ENCODE measurements around the gene EVI5.

Gene EVI5

DNA sequence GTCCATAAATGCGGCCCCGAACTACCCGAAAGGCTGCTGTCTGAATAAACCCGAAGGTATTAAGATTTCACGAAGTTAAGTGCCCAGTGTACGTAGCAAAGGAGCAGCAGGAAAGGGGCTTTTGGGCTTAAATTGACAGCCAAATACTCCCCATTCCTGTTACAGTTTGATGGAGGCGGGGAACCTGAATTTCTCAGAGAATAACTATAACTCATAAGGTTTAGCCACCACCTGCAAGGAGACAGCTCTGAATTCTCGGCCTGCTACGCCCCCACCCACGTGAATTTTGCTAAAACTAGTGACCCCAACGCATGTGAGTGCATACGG, 303.3 kb downstream of the EVI5 start:
- DNase-seq = no peak

GRCh38 chr1:92480813-92481598, 303.9 kb downstream of the EVI5 start:
- DNase-seq = no peak

DNA sequence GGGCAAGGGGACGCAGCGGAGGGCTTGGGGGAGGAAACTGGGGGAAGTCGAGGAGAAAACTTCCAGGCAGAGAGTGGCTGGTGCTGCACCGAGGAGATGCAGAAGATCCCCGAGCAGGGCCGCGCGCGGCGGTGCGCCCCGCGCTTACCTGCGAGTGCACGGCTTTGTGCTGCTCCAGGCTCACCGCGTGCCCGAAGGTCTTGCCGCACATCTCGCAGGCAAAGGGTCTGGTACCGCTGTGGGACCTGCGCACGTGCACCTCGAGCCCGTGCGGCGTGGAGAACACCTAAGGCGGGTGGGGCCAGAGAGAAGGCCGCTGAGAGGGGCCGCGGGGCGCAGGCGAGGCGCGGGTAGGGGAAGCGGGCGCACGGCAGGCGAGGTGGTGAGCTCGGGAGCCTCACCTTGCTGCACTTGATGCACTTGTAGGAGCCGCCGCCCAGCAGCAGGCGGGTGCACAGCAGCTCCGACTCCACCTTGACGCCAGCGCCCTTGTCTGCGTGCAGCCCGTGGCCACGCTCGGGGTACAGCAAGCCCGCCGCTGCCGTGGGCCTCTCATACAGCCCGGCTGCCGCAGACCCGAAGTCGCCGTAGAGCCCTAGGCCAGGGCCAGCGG, 304.6 kb downstream of the EVI5 start:
- no peak for DNase-seq

GRCh38 chr1:92479587-92479986, 305.3 kb downstream of the EVI5 start:
- DNase-seq = no peak

DNA sequence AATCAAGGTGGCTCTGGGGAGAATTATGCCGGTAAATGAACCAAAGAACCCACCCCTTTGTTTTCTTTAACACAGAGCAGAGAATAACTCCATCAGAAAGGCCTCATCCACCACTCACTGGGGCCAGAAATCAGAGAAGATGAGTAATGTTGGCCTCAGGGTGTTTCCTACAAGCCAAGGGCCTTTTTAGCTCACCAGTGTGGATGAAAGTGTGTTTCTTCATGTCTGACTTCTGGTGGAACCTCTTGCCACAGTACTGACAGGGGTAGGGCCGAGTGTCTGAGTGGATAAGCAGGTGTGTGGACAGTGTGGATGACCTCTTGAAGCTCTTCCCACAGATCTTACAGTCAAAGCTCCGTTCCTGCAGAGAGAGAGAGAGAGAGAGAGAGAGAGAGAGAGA, 306.5 kb downstream of the EVI5 start:
- DNase-seq = no peak

GRCh38 chr1:92476071-92476631, 308.8 kb downstream of the EVI5 start:
- no peak for DNase-seq

- DNase-seq = no peak
Observed at GRCh38 chr1:92475029-92475428, 309.9 kb downstream of the EVI5 start.

DNA sequence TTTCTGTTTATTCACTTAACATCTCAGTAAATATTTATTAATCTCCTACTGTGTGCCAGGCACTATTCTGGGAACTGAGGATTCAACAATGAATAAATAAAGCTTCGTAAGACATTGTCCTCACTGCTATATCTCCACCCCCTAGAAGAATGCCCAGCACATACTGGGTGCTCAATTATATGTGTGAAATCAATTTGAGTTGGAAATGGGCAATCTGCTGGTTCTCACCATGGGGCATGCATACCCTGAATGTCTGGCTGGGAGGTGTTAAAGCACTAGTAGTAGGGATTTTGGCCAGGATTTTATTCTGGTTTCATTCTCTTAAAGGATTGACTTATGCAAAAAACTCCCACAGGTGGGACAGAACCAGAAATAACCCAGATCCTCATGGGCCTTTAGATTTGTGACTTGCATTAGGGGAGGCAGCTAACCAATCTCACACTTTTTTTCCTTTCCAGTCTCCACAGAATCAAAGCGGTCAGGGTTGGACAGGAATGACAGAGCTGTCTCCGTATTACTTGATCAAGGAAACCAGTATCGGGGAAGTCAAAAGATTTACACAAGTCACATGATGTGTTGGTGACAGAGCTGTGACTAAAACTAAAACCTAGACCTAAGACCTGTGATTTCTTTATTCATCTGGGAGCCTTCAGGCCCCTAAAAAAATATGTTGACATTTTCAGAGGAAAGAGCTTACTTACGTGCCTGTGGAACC, 311.0 kb downstream of the EVI5 start:
- no peak for DNase-seq

GRCh38 chr1:92470216-92470615, 314.7 kb downstream of the EVI5 start:
- no peak for DNase-seq

DNA sequence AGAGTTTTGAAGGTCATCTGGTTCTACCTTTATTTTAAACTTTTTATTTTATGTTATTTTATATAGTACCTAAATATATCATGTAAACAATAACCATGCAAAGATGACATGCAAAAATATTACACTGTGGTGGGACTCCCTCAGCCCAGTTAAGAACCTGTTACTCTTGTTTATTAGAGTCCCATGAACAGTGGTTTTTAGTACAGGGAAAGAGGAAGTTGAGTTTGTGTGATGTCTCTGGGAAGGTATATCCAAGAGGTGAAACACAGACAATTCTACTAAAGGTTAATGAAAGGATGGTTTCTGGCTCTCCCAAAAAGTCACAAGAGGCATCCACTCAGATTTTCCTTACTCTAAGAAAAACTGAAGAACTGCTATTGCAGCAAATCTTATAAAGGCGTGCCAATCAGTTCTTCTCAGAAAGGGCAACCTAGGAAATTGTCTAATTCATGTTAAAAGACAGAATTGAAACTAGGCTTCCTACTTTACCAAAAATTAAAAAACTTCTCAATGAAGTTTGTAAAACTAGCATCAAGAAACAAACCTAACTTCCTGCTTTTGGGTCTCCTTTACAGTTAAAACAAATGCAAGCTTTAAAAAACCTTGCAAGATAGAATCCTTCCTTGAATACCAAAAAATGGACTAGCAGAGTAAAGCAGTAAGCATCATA, 318.1 kb downstream of the EVI5 start:
- no peak for DNase-seq

DNA sequence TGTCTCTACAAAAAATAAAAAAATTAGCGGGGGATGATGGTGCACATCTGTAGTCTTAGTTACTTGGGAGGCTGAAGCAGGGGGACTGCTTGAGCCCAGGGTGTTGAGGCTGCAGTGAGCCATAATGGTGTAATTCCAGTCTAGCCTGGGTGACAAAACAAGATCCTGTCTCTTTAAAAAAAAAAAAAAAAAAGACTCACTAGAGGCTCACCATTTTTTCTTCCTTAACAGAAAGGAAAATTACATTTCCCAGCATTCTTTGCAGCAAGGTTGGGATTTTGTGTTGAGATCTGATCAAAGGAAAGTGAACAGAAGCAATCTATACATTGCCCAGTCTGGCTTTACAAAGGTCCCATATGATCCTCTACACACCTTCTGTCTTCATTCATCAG, 319.7 kb downstream of the EVI5 start:
- no peak for DNase-seq

- DNase-seq = no peak
Observed at GRCh38 chr1:92464588-92465255, 320.2 kb downstream of the EVI5 start.

GRCh38 chr1:92461364-92462097, 323.4 kb downstream of the EVI5 start:
- DNase-seq = peak; percentile 8

DNA sequence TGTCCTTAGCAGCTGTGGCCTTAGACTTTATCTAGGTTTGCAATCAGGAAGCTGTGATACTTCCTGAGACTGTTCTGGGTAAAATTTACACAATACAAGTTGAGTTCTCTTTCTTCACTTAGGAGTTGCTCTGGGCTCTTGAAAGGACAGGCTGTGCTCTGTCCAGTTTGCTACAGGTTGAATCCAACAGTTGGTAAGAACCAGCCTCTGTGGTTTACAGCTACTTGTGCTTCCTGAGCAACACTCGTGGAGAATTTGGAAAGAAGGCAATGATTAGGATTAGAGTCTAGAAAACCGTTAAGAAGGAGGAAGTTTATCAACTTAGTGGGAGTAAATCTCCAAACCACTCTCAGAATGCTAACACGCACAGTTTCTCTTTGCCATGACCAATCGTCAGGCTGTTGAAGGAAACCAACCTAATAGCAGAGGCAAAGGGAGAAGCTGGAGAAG, 325.0 kb downstream of the EVI5 start:
- DNase-seq = no peak
